GM21576 (cell line): ENCODE data around the gene DENND1B.
"Not testable (repeated sequence)": the region's sequence is repeated elsewhere in the genome, so short reads cannot be mapped to it uniquely, and the experiment has no call there.

Experiments
- ATAC-seq: cut with Tn5 transposase; IDR thresholded peaks from one replicate; pipeline ENCODE4 v1.9.1; 2021; ENCODE audit warnings: mild to moderate bottlenecking, moderate library complexity; ENCODE audit not compliant: unreplicated experiment

DENND1B gene

DNA sequence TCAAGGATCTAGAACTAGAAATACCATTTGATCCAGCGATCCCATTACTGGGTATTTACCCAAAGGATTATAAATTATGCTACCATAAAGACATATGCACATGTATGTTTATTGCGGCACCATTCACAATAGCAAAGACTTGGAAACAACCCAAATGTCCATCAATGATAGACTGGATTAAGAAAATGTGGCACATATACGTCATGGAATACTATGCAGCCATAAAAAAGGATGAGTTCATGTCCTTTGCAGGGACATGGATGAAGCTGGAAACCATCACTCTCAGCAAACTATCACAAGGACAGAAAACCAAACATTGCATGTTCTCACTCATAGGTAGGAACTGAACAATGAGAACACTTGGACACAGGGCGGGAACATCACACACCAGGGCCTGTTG, 199.7 kb downstream of the DENND1B start:
- ATAC-seq = not testable (repeated sequence)

DNA sequence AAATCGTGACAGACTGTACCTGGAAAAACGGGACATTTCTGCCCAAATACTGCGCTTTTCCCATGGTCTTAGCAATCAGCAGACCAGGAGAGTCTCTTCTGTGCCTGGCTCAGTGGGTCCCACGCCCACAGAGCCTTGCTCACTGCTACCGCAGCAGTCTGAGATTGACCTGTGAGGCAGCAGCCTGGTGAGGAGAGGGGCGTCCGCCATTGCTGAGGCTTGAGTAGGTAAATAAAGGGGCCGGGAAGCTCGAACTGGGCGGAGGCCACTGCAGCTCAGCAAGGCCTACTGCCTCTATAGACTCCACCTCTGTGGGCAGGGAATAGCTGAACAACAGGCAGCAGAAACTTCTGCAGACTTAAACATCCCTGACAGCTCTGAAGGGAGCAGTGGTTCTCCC, 203.1 kb downstream of the DENND1B start:
- no peak for ATAC-seq

DNA sequence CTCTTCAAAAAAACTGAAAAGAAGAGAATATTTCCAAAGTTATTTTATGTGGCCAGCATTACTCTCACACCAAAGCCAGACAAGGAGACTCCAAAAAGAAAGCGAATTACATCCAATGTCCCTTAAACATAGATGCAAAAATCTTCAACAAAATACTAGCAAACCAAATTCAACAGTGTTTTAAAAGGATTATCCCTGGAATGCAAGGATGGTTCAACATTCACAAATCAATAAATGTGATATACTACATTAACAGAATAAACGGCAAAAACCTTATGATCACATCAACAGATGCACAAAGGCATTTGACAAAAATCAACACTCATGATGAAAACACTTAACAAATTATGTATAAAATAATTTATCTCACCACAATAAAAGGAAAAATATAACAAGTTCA, 207.8 kb downstream of the DENND1B start:
- ATAC-seq = no peak

DNA sequence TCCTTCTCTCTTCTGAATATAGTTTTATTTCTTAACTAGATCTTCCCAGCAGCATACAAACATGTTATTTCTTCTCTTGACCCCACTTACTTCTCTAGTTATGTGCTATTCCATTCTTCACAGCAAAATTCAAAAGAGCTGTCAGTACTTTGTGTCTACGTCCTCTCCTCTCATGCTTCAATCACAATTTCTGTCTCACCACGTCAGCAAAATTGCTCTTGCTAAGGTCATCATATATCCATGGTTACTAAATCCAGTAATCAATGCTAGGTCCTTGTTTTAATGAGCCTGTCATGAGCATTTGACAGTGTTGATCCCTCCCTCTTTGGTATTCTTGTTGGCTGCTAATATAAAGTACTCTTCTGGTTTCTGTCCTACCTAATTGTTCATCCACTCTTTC, 214.2 kb downstream of the DENND1B start:
- no peak for ATAC-seq

DNA sequence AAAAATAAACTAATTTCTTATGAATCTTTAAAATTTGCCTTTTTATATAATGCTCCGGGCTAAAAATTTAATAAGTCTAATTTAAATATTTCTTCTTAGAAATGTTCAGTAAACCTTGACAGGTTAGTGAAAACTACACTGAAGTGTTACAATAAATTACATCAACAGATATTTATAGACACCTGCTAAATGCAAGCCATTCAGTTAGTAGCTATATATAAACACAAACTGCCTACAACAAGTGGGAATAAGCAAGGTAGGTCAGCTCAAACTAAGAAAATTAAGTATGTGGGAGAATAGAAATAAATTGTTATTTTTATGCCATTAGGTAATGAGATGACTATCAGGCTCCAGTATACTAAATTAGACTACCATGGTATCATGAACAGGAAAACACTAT, 215.6 kb downstream of the DENND1B start:
- ATAC-seq = no peak

DNA sequence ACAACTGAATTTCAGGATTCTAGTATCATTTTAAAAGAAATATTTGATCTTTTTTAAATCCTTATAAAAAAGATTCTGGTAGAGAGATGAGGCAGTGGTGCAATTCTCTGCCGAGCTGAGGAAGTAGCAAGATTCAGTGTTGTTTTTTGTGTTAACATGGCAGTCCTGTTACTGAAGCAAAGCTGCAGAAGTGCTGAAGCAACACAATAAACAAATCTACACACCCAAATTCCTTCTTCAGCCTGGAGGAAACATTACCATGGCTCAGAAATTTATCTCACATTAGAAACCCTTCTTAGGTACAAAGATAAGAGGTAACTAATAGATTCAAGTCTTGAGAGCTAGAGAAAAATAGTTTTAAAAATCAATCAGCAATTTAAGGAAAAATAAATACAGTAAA, 216.0 kb downstream of the DENND1B start:
- no peak for ATAC-seq

DNA sequence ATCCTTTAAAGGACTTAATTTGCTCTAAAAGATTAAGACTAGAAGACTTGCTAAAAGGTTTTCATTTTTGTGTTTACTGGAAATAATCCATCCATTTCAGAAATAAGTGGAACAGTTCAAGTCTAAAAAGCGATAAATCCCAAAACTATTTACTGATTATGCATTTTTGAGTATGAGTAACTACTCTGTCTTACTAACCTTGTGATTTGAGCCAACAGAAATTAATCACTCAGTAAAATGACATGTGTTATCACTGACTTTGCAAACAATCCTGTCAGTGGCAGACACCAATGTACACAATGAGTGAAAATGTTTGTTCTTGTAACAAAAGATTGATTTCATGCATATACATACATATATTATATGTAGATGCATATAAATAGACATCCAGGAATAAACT, 218.0 kb downstream of the DENND1B start:
- no peak for ATAC-seq

DNA sequence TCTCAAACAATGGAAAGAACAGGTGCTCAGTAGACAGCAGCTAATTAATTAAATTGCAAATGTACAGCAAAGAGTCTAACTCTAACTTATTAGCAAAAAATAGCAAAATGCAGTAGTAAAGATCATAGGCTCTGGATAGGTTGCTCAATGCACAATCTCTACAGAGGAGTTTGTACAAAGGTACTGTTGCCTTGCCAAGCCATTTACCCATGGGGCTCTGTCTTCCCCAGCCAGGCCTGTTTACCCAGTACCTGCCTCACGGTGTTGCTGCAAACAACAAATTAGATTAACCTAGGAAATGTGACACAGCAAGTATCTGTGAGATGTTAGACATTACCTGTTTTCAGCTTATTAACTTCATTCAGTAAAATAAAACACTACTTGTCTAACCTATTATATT, 222.0 kb downstream of the DENND1B start:
- no peak for ATAC-seq

DNA sequence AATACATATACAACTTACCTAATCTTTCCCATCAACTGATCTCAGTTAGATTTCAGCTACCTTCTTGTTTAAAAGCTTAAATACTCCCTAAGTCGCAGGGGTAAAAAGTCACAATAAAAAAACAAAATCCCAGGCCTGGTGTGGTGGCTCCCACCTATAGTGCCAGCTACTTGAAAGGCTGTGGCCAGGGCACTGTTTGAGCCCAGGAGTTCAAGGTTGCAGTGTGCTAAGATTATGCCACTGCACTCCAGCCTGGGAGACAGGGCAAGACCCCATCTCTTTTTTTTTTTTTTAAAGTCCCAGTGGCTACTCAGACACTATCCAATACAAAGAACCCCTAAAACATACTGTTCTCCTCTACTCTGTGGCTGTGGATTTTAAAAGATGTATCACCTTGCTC, 228.3 kb downstream of the DENND1B start:
- no peak for ATAC-seq

DNA sequence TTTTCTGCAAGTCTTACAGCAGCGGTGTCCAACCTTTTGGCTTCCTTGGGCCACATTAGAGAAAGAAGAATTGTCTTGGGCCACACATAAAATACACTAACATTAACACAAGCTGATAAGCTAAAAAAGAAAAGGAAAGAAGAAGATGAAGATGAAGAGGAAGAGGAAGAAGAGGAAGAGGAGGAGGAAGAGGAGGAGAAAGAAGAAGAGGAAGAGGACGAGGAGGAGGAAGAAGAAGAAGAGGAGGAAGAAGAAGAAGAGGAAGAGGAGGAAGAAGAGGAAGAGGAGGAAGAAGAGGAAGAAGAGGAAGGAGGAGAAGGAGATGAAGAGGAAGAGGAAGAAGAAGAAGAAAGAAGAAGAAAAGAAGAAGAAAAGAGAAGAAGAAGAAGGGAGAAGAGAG, 230.7 kb downstream of the DENND1B start:
- ATAC-seq = no peak

DNA sequence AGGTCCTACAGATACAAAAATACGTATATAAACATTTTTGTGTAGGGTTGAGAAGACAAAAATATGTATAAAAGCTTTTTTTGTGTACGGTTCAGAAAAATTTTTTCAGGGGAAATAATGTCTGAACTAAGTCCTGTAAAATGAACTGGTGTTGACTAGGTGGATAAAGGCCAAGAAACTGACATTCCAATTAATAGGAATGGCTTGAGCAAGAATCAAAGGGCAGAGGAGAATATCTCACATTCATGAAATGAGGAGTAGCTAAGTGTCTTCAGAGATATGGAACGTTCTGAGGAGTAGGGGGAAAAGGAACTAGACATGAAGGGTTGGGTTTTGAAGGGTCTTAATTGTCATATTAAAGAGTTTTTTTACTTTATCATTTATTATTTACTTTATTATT, 231.2 kb downstream of the DENND1B start:
- ATAC-seq = no peak

DNA sequence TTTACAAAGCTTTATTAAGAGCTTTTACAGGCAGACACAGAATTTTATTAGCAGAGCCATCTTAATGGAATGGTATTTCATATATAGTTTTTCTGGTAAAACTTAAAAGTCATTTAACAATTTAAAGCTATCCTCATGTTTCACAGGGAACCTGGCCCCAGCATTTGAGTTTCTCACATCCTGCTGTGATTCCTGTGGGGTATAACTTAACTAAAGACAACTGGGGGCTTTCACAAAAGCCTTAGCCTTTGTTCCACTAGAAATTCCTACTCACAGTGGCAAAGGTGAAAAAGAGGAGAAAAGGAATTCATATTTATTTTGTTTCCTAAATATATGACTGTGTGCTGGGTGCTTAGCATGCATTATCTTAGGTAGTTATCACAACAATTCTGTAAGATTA, 233.9 kb downstream of the DENND1B start:
- no peak for ATAC-seq

DNA sequence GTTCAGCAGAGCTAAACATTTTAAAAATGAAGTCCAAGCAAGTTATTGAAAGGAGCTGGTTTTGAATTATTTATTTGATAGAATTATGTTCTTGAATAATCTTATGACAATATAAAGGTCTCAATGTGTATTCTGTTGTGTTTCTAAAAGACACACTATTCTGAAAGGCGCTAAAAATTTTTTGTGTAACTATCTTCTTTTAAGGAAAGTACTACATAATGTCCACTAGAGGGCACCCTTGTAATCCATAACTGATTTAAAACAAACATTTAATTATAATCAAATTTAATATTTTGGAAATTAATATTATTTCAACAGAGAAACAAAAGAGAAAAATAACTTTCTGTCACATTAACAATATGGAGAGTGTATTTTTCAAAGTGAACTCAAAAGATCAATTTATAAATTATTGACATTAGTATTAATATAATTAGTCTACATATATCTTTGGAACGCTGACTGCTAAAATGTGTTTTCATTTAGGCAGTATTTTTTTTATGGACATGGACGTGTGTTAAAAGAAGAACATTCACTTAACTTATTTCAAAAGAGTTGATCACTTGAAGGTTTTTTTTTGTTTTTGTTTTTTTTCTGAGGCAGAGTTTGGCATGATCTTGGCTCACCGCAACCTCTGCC, 248.4 kb downstream of the DENND1B start:
- no peak for ATAC-seq

DNA sequence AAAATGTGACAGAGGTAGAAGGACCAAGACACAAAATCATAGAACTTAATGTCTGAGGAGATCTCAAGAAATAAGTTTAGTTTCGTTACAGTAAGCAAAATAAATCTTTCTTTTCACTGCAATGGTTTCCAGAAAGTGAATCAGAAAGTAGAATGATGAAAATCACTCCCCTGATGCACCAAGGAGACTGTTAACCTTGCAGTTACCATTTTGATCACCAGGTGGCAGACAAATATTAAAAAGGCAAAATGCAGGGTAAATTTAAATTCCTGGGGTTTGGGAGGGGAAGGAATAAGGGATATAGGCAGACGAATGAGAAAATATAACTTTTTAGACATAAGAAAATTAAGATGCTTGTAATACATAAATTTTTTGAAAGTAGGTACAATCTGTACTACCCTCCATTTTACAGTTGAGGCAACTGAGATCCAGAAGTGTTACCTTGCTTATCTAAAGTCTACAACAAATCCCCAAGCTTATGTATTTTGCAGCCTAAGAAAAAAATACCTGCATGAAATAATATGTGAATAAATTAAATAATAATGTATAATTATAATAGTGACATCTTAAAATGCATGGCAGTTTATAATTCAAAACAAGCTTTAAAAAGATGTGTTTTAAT, 254.1 kb downstream of the DENND1B start:
- ATAC-seq = peak; percentile 72

DNA sequence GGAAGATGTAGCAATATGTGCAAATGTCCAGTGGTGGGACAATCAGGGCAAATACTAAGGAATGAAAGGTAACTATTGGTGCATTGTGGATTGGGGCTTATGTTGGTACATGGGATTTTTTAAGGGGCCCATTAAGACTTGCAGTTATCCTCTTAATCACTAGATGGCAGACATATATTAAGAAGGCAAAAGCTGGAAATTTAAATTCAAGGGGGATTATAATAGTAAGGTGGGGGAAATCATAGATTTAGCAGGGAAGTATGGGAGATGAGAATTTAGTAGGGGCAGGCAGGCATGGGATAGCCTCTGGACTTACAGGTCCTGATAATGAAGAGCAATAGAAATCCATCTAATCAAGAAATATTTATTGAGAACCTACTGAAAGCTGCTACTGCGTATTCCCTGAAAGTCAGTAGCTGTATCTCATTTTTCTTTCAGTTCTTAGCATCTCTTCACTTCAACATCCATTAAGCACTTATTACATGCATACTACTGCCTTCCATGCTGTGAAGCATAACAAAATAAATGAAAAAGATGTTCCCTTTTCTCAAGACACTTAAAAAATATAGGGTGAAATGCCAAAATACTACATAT, 255.4 kb downstream of the DENND1B start:
- no peak for ATAC-seq

DNA sequence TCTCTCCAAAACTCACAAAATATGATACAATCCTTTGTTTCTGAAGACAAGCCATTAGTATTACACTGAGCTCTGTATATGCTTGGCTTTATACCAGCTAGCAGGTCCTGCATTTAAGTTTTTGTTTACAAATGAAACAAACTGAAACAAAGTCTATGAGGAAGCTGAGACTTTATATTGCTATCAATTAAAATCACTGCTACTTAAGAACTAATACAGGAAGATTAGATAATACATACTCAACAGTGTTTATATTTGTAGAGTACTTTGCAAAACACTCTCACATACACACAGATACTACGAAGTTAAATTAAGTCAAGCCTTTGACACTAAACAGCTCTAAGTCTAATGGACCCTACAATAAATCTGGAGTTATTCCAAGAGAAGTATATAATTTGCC, 259.9 kb downstream of the DENND1B start:
- no peak for ATAC-seq

DNA sequence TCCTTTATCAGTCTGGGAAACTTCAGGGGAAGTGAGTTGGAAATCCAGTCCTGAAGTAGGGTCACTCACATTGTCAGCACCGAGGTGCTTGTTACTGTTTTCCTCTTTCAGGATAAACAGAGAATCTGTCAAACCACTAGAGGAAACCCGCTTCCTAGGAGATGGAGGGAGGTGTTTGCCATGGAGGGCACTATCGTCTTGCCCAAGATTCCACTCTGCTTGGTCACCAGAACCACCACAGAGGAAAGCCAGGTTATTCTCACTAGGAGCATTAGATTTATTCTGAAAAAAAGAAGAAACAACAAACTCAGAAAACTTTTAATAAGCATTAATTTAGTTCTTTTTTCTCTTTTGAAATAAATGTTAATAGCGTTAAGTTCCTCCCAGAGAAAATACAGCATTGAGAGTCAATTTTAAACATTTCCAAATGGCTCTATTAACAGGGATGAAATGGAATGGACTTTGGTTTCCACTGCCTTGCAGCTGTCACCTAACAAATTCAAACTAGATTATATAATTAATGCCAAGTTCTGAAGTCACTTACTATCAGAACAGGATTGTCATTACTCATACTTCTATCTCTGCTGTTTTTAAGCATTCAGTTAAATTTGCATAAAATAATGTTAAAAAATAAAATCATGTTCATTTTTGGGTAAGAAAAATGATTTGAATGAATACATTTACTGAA, 264.4 kb downstream of the DENND1B start:
- no peak for ATAC-seq

DNA sequence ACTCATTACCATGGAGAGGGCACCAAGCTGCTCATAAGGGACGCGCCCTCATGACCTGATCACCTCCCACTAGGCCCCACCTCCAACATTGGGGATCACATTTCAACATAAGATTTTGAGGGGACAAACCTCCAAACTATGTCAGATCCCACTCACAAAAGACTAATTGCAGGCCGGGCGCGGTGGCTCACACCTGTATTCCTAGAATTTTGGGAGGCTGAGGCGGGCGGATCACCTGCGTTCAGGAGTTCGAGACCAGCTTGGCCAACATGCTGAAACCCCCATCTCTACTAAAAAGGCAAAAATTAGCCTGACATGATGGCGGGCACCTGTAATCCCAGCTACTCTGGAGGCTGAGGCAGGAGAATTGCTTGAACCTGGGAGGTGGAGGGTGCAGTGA, 278.6 kb downstream of the DENND1B start:
- no peak for ATAC-seq

DNA sequence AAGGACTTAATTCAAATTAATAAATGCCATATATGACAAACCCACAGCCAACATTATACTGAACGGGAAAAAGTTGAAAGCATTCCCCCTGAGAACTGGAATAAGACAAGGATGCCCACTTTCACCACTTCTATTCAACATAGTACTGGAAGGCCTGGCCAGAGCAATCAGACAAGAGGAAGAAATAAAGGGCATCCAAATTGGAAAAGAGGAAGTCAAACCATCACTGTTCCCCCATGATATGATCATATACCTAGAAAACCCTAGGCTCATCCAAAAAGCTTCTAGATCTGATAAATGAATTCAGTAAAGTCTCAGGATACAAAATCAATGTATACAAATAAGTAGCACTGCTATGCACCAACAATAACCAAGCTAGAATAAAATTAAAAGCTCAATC, 283.8 kb downstream of the DENND1B start:
- not testable (repeated sequence) for ATAC-seq

DNA sequence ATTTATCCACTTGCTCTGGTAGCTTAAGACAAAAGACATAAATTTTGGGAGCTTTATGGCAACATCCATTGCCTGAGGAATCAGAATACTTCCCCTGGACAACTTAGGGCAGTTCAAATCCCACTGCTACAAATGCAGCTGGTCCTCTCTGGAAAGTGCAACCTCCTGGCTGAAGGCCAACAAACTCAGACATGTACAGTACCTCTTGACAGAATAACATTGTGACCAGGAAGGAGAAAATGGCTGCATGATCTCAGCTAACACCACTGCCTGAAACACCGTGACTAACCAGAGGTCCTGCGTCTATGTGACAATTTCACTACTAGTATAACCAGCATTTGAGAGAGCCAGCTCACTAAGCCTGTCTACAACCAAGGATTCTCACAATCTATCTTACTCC, 288.3 kb downstream of the DENND1B start:
- no peak for ATAC-seq

DNA sequence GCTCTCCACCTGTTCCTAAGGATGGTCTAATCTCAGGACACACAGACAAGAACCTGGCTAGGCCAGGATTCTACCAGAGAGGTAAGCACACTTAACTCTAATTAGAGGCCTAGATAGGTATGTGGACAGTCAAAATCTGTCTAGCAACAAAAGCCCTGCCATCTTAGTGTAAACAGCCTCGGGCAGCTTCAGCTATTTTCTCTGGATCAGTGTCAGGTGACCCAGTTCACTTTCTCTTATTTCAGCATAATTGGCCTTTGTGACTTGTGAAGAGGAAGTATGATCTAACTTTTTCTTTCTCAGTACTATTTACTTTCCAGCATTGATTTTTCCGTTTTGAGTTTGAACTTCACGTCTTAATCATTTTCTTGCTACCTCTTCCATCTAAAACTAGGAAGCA, 289.5 kb downstream of the DENND1B start:
- no peak for ATAC-seq

DNA sequence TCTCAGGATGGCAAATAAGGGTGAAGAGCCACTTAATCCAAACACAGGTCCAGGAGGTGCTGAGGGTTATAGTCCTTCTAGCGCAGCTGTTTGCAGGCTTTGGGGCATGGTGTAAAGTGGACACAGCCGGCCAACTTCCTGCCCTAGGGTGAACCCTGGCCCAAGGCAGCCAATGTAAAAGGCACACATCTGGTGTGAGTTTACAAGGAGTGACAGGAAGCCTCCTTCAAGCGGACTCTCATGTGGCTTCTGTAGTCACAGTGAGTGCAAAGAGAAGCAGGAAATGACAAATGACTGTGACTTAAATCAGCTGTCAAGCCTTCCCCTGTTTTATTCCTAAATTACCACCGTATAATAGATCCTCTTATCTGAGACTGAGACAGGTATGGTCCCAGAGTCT, 294.2 kb downstream of the DENND1B start:
- ATAC-seq = peak; percentile 64
